NOMO-1 treated with dmso at 0.1 percent for 144 hours (cell line): Measurements from ENCODE around the gene SLC45A2.
A peak's percentile ranks its signal among the peaks of the same experiment; 100 is the strongest.
"Not testable (repeated sequence)": the region's sequence is repeated elsewhere in the genome, so short reads cannot be mapped to it uniquely, and the experiment has no call there.

Experiments
- DNase-seq: peaks from one replicate; lab custom pipeline; 2025; ENCODE audit not compliant: unreplicated experiment; lab: John Stamatoyannopoulos, UW

Gene SLC45A2

DNA sequence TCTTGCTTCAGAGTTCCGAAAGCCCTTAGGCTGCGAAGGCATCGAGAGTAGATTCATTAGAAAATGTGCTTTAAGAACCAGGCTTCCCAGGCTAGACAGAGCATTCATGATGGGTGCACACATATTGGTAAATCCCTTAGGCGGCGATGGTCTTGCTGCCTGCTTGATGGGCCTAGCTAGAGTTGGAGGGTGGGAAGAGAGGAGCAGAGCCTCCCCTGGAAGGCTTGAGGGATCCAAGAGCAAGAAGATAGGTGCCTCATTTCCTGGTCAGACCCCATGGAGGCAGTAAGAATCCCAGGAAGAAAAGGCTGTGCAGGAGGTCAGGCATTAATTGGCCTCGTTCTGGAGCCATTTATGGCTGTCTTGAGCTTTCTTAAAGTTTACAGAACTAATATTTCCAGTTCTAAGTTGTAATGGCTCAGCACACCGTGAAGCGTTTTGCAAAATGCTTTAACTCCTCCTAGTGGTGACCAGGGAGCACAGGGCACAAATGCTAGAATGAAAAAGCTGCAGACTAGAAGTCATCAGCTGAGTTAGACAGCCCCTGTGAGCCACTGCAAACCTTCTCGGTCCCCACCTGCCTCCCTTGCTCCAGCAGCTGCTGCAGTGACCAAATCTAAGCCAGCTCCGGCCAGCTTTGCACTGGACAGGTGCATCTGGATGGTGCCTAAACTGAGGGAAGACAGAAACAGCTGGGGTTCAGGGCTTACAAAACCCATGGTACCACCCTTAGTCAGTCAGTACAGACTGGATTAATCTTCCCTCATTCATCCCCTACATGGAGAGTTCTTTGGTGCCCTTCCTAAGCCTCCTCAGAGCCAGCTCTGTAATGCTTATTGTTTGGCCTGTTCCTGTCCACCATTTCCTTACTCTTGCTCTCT, 14.7 kb downstream of the SLC45A2 start:
- DNase-seq = peak; percentile 38

DNA sequence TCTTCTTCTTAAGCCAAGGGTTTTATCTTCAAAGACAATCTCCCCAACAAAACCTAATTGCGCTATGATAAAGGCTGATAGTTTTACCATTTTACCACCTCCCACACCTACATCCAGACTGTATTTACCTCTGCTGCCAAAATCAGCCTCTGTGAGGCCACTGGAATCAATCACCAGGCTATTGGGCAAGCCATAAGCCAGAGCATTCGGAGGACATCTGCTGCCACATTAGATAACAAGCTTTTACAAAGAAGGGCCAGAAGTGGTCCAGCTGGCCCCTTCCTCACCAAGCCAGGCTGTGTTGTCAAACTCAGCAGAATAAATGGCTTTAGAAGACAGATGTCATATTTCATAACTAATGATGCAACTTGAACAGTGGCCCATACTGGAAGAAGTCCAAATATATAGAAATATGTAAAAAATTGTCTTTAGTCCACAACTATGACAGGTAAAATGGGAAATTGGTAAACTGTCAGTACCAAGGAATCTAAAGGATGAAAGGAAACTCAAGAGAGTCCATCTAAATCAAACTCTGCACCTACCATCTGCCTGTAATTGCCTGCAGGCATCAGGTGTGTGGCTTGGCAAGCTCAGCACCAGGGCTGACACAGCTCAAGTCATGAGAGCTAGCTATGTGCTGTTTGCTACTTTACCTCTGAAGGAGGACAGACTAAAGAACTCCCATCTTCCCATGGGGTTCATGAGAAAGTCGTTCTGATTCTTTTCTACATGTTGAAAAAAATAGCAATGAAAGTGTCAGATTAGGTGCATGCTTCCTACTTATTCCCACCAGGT, 16.1 kb downstream of the SLC45A2 start:
- no peak for DNase-seq

DNA sequence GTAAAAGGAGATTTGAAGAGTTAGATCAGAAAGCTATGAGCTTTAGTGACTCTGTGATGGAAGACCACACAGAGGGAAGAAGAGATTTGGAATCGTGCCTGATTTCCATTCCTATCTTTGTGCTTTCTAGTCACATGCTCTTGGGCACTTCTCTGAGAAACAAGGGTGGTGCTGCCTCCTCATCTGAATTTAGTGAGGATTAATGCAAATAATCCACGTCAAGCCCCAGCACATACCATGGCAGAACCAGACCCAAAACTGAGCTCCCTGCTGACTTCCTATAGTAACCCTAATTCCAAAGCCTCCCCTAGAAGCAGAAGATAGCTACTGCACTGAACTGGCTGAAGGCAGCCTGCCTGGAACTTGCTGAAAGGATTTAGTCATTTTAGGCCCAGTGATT, 17.7 kb downstream of the SLC45A2 start:
- no peak for DNase-seq

DNA sequence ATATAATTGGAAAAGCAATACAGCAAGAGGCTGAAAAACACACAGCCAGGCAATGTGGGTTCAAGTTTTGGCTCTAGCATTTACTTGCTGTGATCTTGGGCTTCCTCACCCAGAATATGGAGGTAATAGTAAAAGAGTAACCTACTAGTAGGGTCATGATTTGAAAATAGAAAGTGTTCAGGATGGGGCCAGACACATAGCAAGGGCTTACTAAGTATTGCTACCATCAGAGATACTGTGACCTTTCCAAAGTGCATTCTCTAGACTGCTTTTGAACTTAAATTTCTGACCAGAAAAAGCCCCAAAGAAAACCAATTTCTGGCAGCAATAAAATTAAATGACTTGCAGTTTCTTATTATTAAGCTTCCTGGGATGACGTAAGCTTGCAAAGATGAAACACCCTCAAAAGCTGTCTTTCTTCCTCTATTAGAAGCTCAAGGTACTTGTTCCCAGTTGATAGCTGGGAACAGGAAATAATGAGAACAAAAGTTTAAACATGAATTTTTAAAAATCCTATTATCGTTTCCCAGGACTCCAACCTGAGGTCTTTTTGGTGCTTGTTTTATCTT, 20.3 kb downstream of the SLC45A2 start:
- DNase-seq = peak; percentile 47

GRCh38 chr5:33958176-33958575, 26.3 kb downstream of the SLC45A2 start:
- no peak for DNase-seq

DNA sequence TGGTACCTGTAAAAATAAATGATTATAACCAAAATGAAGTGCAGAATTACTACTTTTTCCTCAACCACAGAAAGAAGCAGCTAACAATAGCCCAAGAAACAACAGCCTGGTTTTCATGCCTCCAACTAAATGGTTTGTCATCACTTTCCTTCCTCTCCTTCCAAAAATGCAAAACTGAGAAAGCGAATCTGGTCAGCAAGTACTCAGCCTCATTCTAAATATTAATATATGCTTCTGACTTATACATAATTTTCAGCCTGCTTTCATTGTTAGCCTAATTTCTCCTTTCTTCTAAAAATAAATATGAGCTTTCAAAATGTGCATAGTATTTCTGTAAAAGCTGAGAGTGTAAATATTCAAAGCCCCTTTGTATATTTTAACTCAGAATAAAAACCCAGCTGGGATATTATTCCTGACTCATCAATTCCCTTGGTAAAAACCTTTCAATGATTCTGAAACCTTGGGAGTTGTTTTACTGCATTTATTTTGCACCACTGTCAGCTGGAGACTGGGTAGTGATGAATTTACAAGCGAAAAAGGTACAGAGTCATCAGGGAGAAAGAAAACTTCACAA, 26.8 kb downstream of the SLC45A2 start:
- DNase-seq = no peak

DNA sequence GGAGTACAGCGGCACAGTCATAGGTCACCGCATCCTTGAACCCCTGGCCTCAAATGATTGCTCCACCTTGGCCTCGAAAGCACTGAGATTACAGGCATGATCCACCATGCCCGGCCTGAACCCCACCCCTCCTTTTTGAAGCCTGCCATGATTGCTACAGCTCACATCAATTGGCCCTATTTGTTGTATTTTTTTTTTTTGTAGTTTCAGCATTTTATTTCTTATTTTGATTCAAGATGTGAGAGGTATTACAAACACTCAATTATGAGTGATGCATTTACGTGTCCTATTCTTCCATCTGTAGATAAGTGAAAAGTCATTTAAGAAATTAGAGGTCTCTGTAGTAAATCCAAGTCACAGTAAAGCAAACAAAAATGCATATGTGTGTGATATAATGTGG, 32.3 kb downstream of the SLC45A2 start:
- not testable (repeated sequence) for DNase-seq

DNA sequence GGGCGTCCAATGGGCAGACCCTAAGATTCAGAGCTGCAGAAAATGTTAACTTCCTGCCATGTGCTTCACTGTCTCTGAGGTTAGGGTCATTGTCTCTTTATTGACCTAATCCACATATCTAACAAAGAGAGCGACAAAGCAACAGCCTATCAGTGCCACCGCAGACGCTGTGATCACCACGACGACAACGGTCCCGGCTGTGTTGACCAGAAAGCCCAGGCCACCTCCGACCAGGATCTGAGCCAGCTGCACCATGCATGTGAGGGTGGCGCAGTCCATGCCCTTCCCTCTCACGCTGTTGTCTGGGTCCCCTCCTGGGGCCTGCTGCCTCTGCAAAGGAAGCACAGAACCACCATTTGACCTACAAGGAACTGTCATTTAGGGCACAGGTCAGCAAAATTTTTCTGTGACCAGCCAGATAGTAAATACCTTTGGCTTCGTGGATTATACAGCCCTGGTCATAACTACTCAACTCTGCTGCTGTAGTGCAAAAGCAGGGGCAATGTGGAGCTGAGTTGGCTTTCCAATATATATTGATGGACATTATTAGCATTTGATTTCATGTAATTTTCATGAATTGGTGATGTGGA, 39.9 kb downstream of the SLC45A2 start:
- no peak for DNase-seq

- no peak for DNase-seq
These were observed 43.4 kb downstream of the SLC45A2 start for GRCh38 chr5:33941090-33941489.

- DNase-seq = peak; percentile 24
These were observed 44.8 kb downstream of the SLC45A2 start for GRCh38 chr5:33939556-33940262.

DNA sequence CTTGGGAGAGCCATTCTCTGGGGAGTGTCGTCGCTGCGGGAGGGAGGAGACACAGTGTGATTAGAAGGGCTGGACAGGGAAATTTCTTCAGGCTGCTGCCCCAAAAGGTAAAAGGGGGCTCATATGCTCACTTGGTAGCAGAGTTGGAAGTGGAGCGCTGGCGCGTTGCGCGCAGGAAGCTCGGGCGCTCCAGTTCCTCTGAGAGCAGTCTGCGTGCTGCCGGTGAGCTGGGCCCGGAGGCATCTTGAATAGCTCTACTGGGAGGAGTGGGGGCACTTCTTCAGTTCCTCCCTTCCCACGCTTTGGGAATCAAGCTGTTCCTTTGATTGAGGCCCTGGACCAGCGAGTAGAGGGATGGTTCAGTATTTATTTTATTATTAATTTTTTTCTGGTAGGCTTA, 45.6 kb downstream of the SLC45A2 start:
- DNase-seq = no peak

DNA sequence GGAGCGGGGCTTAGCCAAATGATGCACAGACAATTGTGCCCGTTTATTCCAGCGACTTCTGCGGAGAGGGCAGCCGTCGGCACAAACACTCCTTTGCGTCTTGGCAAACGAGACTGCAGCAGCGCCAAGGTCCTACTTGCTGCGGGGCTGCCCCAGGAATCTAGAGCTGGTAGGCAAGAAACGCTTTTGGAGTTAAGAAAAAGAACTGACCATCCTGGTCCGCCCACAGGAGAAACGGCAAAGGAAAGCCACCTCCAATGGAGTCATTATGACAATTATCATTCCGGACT, 46.0 kb downstream of the SLC45A2 start:
- no peak for DNase-seq

GRCh38 chr5:33937707-33938506, 46.6 kb downstream of the SLC45A2 start:
- no peak for DNase-seq

- no peak for DNase-seq
These were observed 47.3 kb downstream of the SLC45A2 start for GRCh38 chr5:33937017-33937706.

GRCh38 chr5:33936381-33937016, 48.0 kb downstream of the SLC45A2 start, which contains the start of gene RXFP3:
TSS of gene RXFP3 (plus strand) at chr5:33936386. CDS start at chr5:33936741, 355 bp downstream.
- no peak for DNase-seq

GRCh38 chr5:33936004-33936380, 48.5 kb downstream of the SLC45A2 start:
- DNase-seq = peak; percentile 16

- DNase-seq = no peak
These were observed 50.3 kb downstream of the SLC45A2 start for GRCh38 chr5:33934176-33934575.

- no peak for DNase-seq
These were observed 50.7 kb downstream of the SLC45A2 start for GRCh38 chr5:33933723-33934169.

DNA sequence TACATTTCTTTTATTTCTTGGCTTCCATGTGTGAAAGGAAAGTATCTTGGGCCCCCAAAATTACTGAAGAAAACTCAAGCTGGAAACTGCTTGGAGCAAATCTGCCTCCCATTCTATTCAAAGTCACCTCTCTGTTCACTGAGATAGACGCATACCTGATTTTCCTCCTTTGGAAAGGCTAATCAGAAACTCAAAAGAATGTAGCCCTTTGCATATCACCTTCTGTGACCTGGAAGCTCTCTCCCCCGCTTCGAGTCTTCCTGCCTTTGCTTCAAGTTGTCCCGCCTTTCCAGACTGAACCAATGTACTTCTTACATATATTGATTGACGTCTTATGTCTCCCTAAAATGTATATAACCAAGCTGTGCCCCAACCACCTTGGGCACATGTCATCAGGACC, 53.4 kb downstream of the SLC45A2 start:
- DNase-seq = no peak
